ENCODE results near the gene TIAM1.

DNA sequence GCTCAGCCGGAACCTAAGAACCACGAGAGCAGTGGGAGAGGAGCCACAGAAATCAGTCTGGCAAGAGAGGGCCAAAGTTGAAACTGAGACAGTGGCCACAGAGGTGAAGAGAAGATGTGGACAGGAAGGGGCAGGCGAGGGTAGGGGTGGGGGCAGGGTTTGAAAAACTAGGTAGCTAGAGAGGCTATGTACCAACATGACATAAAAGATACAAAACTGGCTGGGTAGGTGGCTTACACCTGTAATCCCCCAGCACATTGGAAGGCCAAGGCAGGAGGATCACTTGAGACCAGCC, 28.4 kb upstream of the TIAM1 start:
- TF ChIP-seq ZNF219 (CRISPR knock-in tag; IDR thresholded peaks at IDR 0.05; ENCODE audit: borderline replicate concordance) (no peak), CBFB (CRISPR knock-in tag; IDR thresholded peaks at IDR 0.05; ENCODE audit: low read depth) (no peak), CREB1 (CRISPR knock-in tag; IDR thresholded peaks at IDR 0.05) (no peak)

Measured in WTC11 (cell line).